ENCODE measurements around the gene TNIK. TPM values are rescaled to one million over a fixed set of nuclear protein-coding genes. Genes with fewer than 3 reads are reported as not detected.

TNIK gene
- total and polyA plus RNA-seq, 2 of the 4 experiments (the other 2 are of a cell fraction) = 3.4 to 6.3 TPM

DNA sequence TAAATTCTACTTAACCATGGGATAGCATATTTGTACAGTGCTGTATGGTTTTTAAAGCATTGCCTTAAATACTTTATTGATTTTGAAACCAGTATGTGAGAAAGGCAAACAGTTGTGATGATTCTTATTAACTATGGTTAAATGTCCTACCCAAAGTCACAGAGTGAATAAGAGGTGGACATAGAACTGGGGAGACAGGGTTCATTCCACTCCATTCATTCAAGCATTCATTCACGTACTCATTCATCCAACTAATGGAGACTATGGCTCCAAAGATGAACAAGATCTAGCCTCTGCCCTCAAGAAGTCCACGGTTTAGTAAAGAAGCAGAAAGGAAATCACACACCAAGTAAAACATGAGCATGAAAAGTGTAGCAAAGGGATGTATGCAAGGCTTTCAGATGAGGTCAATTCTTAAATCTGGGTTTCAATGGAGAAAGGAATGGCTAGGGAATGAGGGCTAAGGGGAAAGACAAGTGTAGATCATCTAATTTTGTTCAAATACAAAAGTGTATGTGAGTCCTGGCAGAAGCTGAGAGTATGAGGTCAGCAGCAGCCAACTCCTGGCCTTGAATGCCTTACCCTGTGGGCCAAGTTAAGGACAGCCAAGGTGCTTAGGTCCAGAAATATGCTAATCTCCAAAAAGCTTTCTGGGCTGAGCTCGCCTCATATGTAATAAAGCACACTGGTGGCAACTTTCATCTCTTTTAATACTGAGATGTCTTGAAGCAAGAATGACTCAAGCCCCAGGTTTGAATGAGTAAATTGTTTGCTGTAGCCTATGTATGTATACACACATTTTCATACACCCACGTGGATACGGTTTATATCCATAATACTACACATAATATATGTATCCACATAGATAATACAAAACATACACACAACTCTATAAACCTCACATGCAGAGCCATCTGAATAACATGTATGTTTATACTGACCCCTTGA is 4.3 kb downstream of the TNIK start:
- ChIA-PET CTCF (no interaction called here), POLR2A (ENCODE audit: unreplicated experiment) (no interaction called here)
- Histone ChIP-seq H3K36me3 (ENCODE audit: control insufficient read depth, insufficient read depth, low read length) (no peaks in the 10 kb centered on the region), H4K91ac (ENCODE audit: insufficient read depth, low read depth, low read length) (no peak overlapping the region), H3K27ac (ENCODE audit: insufficient read depth, low read length) (no peak overlapping the region), H4K5ac (ENCODE audit: low read depth, low read length) (no peak overlapping the region), H2AK9ac (replicated peaks; ENCODE audit: low read depth, low read length, poor library complexity) (no peak overlapping the region), H4K20me1 (ENCODE audit: insufficient read depth, low read length) (no peaks in the 10 kb centered on the region), H3K9me1 (ENCODE audit: insufficient read depth, low read length) (no peaks in the 10 kb centered on the region), H2BK15ac (ENCODE audit: low read depth, low read length) (no peak overlapping the region), H3K79me1 (ENCODE audit: low read depth in 1 of 2, low read length in 2 of 2) (peaks cover 8% of the 10 kb centered on the region in 2 experiments; a peak in 3 of 4 replicates), H3K23ac (ENCODE audit: low read depth, low read length) (no peak overlapping the region), H2BK20ac (ENCODE audit: low read depth, low read length) (no peak overlapping the region), H3K9ac (ENCODE audit: low read depth, low read length) (no peak overlapping the region), H3K4me3 (ENCODE audit: insufficient read depth, low read depth, low read length) (no peak overlapping the region), H3K4me1 (ENCODE audit: control insufficient read depth, insufficient read depth, low read length) (peaks cover 3% of the 10 kb centered on the region), H2AFZ (replicated peaks; ENCODE audit: low read length, poor library complexity) (no peak overlapping the region), H3K4me2 (ENCODE audit: low read depth, low read length) (no peak overlapping the region), H3K56ac (ENCODE audit: extremely low read depth, insufficient read depth, low read length) (no peak overlapping the region), H3K27me3 (ENCODE audit: control insufficient read depth, insufficient read depth, low read length) (no peaks in the 10 kb centered on the region), H3K18ac (ENCODE audit: low read depth, low read length) (no peak overlapping the region), H3K14ac (replicated peaks; ENCODE audit: low read depth, low read length) (no peak overlapping the region), H3K9me3 (ENCODE audit: control insufficient read depth, insufficient read depth, low read length) (no peaks in the 10 kb centered on the region), H3K4ac (ENCODE audit: low read depth, low read length) (no peak overlapping the region), H2AK5ac (ENCODE audit: low read depth, low read length) (no peak overlapping the region), H4K8ac (ENCODE audit: low read depth in 2 of 2, low read length in 2 of 2) (no peak overlapping the region), H2BK120ac (ENCODE audit: low read depth, low read length) (no peak overlapping the region), H2BK5ac (ENCODE audit: low read depth, low read length, poor library complexity, severe bottlenecking) (no peak overlapping the region)
- no peak for DNase-seq
- ATAC-seq (ENCODE audit: low read depth) = no peak
- no CpG with 5 or more reads among the region's 5 CpGs for WGBS, 2 experiments (ENCODE audit: extremely low coverage in 2 of 2, insufficient read length in 1 of 2)
- dilution Hi-C loops (cut with HindIII; ENCODE audit: low sequenced_read_pairs, unreplicated experiment) = no loop called here
- intact Hi-C loops (cut with micrococcal nuclease) = loop anchor here (5.0 kb wide), 1 partner anchor 84 kb away; no protein-coding TSS in a partner anchor
- BruUV-seq (replicated peaks) = no TSS peak
- in situ Hi-C loops (cut with MboI; ENCODE audit: low sequenced_read_pairs) = no loop called here
- no peak for TF ChIP-seq MAFK (IDR thresholded peaks at IDR 0.05; ENCODE audit: low read depth, low read length)
- TF ChIP-seq FOS (IDR thresholded peaks at IDR 0.05; ENCODE audit: low read depth, low read length) = no peak
- TF ChIP-seq SMC3 (IDR thresholded peaks at IDR 0.05; ENCODE audit: low read depth, low read length) = no peak
- TF ChIP-seq, protein P1, sequence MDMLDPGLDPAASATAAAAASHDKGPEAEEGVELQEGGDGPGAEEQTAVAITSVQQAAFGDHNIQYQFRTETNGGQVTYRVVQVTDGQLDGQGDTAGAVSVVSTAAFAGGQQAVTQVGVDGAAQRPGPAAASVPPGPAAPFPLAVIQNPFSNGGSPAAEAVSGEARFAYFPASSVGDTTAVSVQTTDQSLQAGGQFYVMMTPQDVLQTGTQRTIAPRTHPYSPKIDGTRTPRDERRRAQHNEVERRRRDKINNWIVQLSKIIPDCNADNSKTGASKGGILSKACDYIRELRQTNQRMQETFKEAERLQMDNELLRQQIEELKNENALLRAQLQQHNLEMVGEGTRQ (IDR thresholded peaks at IDR 0.05; ENCODE audit: low read depth, low read length) = no peak
- TF ChIP-seq RCOR1 (IDR thresholded peaks at IDR 0.05; ENCODE audit: insufficient replicate concordance, low read length) = no peak
- no peak for TF ChIP-seq BHLHE40 (IDR thresholded peaks at IDR 0.05; ENCODE audit: low read depth, low read length)
- no peak for TF ChIP-seq NFE2L2 (IDR thresholded peaks at IDR 0.05; ENCODE audit: low read depth, low read length)
- TF ChIP-seq MAZ (IDR thresholded peaks at IDR 0.05; ENCODE audit: borderline replicate concordance, low read depth, low read length) = no peak
- TF ChIP-seq RFX5 (IDR thresholded peaks at IDR 0.05; ENCODE audit: low read depth, low read length) = no peak
- TF ChIP-seq, protein P2, sequence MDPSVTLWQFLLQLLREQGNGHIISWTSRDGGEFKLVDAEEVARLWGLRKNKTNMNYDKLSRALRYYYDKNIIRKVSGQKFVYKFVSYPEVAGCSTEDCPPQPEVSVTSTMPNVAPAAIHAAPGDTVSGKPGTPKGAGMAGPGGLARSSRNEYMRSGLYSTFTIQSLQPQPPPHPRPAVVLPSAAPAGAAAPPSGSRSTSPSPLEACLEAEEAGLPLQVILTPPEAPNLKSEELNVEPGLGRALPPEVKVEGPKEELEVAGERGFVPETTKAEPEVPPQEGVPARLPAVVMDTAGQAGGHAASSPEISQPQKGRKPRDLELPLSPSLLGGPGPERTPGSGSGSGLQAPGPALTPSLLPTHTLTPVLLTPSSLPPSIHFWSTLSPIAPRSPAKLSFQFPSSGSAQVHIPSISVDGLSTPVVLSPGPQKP (IDR thresholded peaks at IDR 0.05; ENCODE audit: borderline replicate concordance, low read depth, low read length) = no peak
- TF ChIP-seq, protein P3, sequence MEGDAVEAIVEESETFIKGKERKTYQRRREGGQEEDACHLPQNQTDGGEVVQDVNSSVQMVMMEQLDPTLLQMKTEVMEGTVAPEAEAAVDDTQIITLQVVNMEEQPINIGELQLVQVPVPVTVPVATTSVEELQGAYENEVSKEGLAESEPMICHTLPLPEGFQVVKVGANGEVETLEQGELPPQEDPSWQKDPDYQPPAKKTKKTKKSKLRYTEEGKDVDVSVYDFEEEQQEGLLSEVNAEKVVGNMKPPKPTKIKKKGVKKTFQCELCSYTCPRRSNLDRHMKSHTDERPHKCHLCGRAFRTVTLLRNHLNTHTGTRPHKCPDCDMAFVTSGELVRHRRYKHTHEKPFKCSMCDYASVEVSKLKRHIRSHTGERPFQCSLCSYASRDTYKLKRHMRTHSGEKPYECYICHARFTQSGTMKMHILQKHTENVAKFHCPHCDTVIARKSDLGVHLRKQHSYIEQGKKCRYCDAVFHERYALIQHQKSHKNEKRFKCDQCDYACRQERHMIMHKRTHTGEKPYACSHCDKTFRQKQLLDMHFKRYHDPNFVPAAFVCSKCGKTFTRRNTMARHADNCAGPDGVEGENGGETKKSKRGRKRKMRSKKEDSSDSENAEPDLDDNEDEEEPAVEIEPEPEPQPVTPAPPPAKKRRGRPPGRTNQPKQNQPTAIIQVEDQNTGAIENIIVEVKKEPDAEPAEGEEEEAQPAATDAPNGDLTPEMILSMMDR (conservative IDR thresholded peaks at IDR 0.05; ENCODE audit: low read depth, low read length) = no peak
- no peak for TF ChIP-seq MXI1 (IDR thresholded peaks at IDR 0.05; ENCODE audit: borderline replicate concordance, low read depth, low read length)
- TF ChIP-seq POLR2A (IDR thresholded peaks at IDR 0.05; ENCODE audit: low read depth, low read length) = no peak
- TF ChIP-seq CHD1 (IDR thresholded peaks at IDR 0.05; ENCODE audit: low read depth, low read length) = no peak
- TF ChIP-seq RAD21 (IDR thresholded peaks at IDR 0.05; ENCODE audit: low read length) = no peak

All from IMR-90 (cell line).